GM12878 (cell line): ENCODE results near the gene CA14. TPM values are rescaled to one million over a fixed set of nuclear protein-coding genes. Genes with fewer than 3 reads are reported as not detected.
A peak's percentile ranks its signal among the peaks of the same experiment; 100 is the strongest.

Source experiments
- BMI1 ChIP-seq: fragments of 450-650 bp; IDR thresholded peaks from 2 replicates; pipeline ENCODE4 v1.6.1; 2016; ENCODE audit warnings: mild to moderate bottlenecking, moderate library complexity, borderline replicate concordance
- CREM ChIP-seq: IDR thresholded peaks from 2 replicates; pipeline ENCODE4 v1.6.1; 2014; ENCODE audit warnings: antibody characterized with exemption, low read depth
- DPF2 ChIP-seq: fragments of 450-650 bp; IDR thresholded peaks from 2 replicates; pipeline ENCODE4 v1.6.1; 2017; ENCODE audit warnings: mild to moderate bottlenecking
- GATAD2B ChIP-seq: fragments of 450-650 bp; conservative IDR thresholded peaks from 2 replicates; pipeline ENCODE4 v1.6.1; 2017; ENCODE audit warnings: low read depth, mild to moderate bottlenecking, moderate library complexity
- IKZF2 ChIP-seq, 2 experiments: fragments of 450-650 bp; IDR thresholded peaks; 2 replicates each; pipeline ENCODE4 v1.6.1; 2017; ENCODE audit warnings: mild to moderate bottlenecking in 2 of 2, moderate library complexity in 2 of 2
- MEF2B ChIP-seq: fragments of 450-650 bp; IDR thresholded peaks from 2 replicates; pipeline ENCODE4 v1.6.1; 2018; ENCODE audit warnings: mild to moderate bottlenecking, moderate library complexity; ENCODE audit not compliant: partially characterized antibody, poor library complexity, severe bottlenecking
- NBN ChIP-seq: fragments of 450-650 bp; IDR thresholded peaks from 2 replicates; pipeline ENCODE4 v1.6.1; 2016
- POLR2A ChIP-seq: IDR thresholded peaks from 2 replicates; pipeline ENCODE4 v1.6.1; 2011; ENCODE audit warnings: low read depth, mild to moderate bottlenecking, low read length
- YBX1 ChIP-seq: fragments of 450-650 bp; IDR thresholded peaks from 2 replicates; pipeline ENCODE4 v1.6.1; 2016; ENCODE audit warnings: antibody characterized with exemption
- ZNF274 ChIP-seq: IDR thresholded peaks from one replicate; pipeline ENCODE4 v1.8.0; 2011; ENCODE audit not compliant: insufficient read length, insufficient read depth
- ZNF592 ChIP-seq: fragments of 450-650 bp; IDR thresholded peaks from 2 replicates; pipeline ENCODE4 v1.6.1; 2017; ENCODE audit warnings: mild to moderate bottlenecking, moderate library complexity
- polyA plus RNA-seq, 11 experiments: library from polyadenylated mRNA; depleted of rRNA in 4 of 11; unstranded in 6 of 11; stranded (reverse) in 5 of 11; fragments of >200 nt; fragmentation: Nextera tagmentation in 4 of 11; fragmentation: Illumina TruSeq in 1 of 11; extraction: Ambion mirVana in 4 of 11; extraction: Trizol in 1 of 11; gene quantifications; 1 replicate in 1 of 11; 2 replicates in 10 of 11; pipeline versions ENCODE4 v1.2.1 to v1.2.3, GENCODE V29; 2011 to 2016; ENCODE audit warnings: inconsistent platforms in 2 of 11, missing spikeins in 2 of 11, low read depth in 1 of 11
- total RNA-seq, 4 experiments: library from RNA; depleted of rRNA in 3 of 4; stranded (reverse); fragments of >200 nt in 3 of 4; fragmentation: Illumina TruSeq in 1 of 4; extraction: Trizol in 1 of 4; gene quantifications; 2 replicates each; pipeline versions ENCODE4 v1.2.1 to v1.2.3, GENCODE V29; 2013 to 2021

The CA14 gene
- total and polyA plus RNA-seq, 10 of the 15 experiments (the other 5 are each of a cell fraction or from before 2014, with no cell fraction given), result 0.11 to 0.35 (median 0.29) TPM; not detected in 6

GRCh38 chr1:150234566-150235293 lies 22.8 kb upstream of the CA14 start (continued):
- peak; percentile 77 for TF ChIP-seq MEF2B
- peak; percentile 76 for TF ChIP-seq GATAD2B
- TF ChIP-seq BMI1, result no peak
- no peak for TF ChIP-seq ZNF274
- no peak for TF ChIP-seq YBX1
- peak; percentile 95 for TF ChIP-seq POLR2A
- TF ChIP-seq IKZF2 (IDR thresholded peaks at IDR 0.05), result peak; percentile 43 to 76; a peak in 3 of 4 replicates
- TF ChIP-seq NBN, result peak; percentile 95
- TF ChIP-seq CREM, result peak; percentile 84; the same call in 1 of the 2 replicates
- TF ChIP-seq ZNF592, result no peak
- TF ChIP-seq DPF2, result peak; percentile 79
